ENCODE results near the gene HSPG2. TPM values are rescaled to one million over a fixed set of nuclear protein-coding genes. Genes with fewer than 3 reads are reported as not detected.

HSPG2 gene
- total RNA-seq, 2 experiments from 2014 or later = 1.6 to 4.7 TPM

DNA sequence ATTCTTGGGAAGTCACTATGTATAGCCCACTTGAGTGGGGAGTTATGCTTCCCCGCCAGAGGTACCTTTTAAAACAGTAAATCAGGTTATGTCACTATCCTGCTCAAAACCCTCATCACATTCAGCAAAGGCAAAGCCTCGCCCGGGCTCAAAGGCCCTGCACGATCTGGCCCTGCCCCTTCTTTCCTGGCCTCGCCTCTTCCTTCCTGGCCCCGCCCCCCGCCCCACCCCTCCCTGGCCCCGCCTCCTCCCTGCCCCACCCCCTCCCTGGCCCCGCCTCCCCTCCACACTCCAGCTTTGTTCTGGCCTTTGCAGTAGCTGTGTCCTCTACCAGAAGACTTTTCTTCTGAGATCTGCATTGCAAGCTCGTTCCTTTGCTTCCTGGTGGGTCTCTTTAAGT is 118.5 kb downstream of the HSPG2 start:
- Histone ChIP-seq H3K36me3 (ENCODE audit: insufficient read depth, low read length) (no peaks in the 10 kb centered on the region), H4K20me1 (ENCODE audit: insufficient read depth, low read length) (no peaks in the 10 kb centered on the region), H3K79me2 (ENCODE audit: insufficient read depth, low read depth, low read length) (no peaks in the 10 kb centered on the region), H2AFZ (ENCODE audit: low read length) (no peak overlapping the region), H3K4me3 (ENCODE audit: low read depth, low read length, poor library complexity, severe bottlenecking) (no peak overlapping the region), H3K4me2 (ENCODE audit: low read length) (no peak overlapping the region), H3K9me3 (ENCODE audit: low read length) (no peaks in the 10 kb centered on the region), H3K27ac (ENCODE audit: low read depth, low read length, poor library complexity, severe bottlenecking) (no peak overlapping the region), H3K9me2 (ENCODE audit: insufficient read depth, low read length) (no peaks in the 10 kb centered on the region), H3K4me1 (ENCODE audit: insufficient read depth, low read length, poor library complexity, severe bottlenecking) (peaks cover 3% of the 10 kb centered on the region)
- TF ChIP-seq EZH2phosphoT487 (IDR thresholded peaks at IDR 0.05; ENCODE audit: borderline replicate concordance, low read depth, low read length) = no peak
- TF ChIP-seq, protein P1, sequence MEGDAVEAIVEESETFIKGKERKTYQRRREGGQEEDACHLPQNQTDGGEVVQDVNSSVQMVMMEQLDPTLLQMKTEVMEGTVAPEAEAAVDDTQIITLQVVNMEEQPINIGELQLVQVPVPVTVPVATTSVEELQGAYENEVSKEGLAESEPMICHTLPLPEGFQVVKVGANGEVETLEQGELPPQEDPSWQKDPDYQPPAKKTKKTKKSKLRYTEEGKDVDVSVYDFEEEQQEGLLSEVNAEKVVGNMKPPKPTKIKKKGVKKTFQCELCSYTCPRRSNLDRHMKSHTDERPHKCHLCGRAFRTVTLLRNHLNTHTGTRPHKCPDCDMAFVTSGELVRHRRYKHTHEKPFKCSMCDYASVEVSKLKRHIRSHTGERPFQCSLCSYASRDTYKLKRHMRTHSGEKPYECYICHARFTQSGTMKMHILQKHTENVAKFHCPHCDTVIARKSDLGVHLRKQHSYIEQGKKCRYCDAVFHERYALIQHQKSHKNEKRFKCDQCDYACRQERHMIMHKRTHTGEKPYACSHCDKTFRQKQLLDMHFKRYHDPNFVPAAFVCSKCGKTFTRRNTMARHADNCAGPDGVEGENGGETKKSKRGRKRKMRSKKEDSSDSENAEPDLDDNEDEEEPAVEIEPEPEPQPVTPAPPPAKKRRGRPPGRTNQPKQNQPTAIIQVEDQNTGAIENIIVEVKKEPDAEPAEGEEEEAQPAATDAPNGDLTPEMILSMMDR (conservative IDR thresholded peaks at IDR 0.05; ENCODE audit: low read length) = no peak
- intact Hi-C loops (cut with micrococcal nuclease; ENCODE audit: unreplicated experiment) = no loop called here
- POLR2A ChIA-PET = interaction anchor here (0.6 kb wide), 1 partner anchor 136 kb away, joined by 3 read pairs; no protein-coding TSS in a partner anchor
- peak; percentile 75 for DNase-seq (ENCODE audit: low spot score)
- BruUV-seq (replicated peaks) = no TSS peak
- CTCF ChIA-PET (ENCODE audit: unreplicated experiment) = no interaction called here

DNA sequence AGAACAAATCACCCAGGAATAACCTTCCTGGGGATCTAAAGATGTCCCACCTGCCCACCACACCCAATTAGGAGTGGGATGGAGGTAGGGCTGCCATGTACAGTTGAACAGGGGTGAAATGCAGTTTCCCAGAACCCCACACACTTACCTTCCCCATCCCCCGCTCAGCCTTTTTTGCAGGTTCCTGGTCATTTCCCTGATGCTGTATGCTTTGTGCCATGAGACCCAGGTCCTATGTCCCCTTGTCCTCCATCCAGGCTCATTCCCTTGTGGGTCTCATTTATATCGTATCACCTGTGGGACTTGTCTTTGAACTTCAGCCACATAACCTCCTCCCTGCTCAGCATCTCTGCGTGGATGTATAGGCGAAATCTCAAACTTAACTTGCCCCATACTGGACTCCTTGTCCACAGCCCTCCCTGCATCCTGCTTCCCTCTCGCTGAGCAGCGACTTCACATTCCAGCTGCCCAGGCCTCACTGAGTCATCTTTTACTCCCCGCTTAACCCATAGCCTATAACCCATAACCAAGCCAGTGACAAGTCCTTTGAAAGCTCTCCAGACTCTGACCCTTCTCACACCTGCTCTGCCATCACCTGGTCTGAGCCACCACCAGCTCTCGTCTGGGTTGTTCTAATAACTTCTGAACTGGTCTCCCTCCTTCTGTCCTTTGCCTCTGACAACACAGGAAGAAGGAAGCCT is 120.4 kb downstream of the HSPG2 start:
- no peak for TF ChIP-seq EZH2phosphoT487 (IDR thresholded peaks at IDR 0.05; ENCODE audit: borderline replicate concordance, low read depth, low read length)
- TF ChIP-seq, protein P1 (conservative IDR thresholded peaks at IDR 0.05; ENCODE audit: low read length) = no peak
- no peak overlapping the region for H2AFZ ChIP-seq (ENCODE audit: low read length)
- no peak for DNase-seq (ENCODE audit: low spot score)
- BruUV-seq (replicated peaks) = no TSS peak
- H3K4me3 ChIP-seq (ENCODE audit: low read depth, low read length, poor library complexity, severe bottlenecking) = no peak overlapping the region
- H3K79me2 ChIP-seq (ENCODE audit: insufficient read depth, low read depth, low read length) = no peaks in the 10 kb centered on the region
- H3K4me2 ChIP-seq (ENCODE audit: low read length) = no peak overlapping the region
- H3K27ac ChIP-seq (ENCODE audit: low read depth, low read length, poor library complexity, severe bottlenecking) = no peak overlapping the region
- peaks cover 3% of the 10 kb centered on the region for H3K4me1 ChIP-seq (ENCODE audit: insufficient read depth, low read length, poor library complexity, severe bottlenecking)
- no peaks in the 10 kb centered on the region for H3K36me3 ChIP-seq (ENCODE audit: insufficient read depth, low read length)
- CTCF ChIA-PET (ENCODE audit: unreplicated experiment) = no interaction called here
- POLR2A ChIA-PET = no interaction called here
- H4K20me1 ChIP-seq (ENCODE audit: insufficient read depth, low read length) = no peaks in the 10 kb centered on the region
- H3K9me3 ChIP-seq (ENCODE audit: low read length) = no peaks in the 10 kb centered on the region
- intact Hi-C loops (cut with micrococcal nuclease; ENCODE audit: unreplicated experiment) = no loop called here
- H3K9me2 ChIP-seq (ENCODE audit: insufficient read depth, low read length) = no peaks in the 10 kb centered on the region

DNA sequence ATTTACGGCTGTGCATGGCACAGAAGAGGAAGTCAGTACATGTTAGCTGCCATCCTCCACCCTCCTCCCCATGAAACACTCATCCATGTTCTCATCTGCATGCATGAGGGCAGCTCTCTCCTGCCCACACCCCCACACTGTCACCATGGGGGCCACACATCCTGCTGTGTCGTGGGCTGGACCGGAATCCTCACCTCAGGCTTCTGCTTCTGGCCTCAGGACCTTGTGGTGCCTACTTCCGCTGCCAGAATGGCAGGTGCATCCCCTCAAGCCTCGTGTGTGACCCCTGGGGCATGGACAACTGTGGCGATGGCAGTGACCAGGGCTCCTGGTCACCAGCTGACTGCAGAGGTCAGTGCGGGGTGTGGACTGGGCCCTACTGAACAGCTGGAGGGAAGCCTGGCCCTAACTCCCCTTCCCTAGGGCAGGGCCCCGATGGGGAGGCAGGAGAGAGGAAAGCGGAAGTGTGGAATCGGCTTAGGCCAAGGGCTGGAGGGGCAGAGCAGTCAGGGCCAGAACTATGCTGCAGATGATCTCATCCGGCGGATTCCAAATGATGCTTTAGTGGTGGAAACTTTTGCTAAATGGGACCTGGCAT is 121.3 kb downstream of the HSPG2 start:
- Histone ChIP-seq H4K20me1 (ENCODE audit: insufficient read depth, low read length) (no peaks in the 10 kb centered on the region), H3K36me3 (ENCODE audit: insufficient read depth, low read length) (no peaks in the 10 kb centered on the region), H3K4me2 (ENCODE audit: low read length) (no peak overlapping the region), H3K4me3 (ENCODE audit: low read depth, low read length, poor library complexity, severe bottlenecking) (no peak overlapping the region), H3K9me2 (ENCODE audit: insufficient read depth, low read length) (no peaks in the 10 kb centered on the region), H3K27ac (ENCODE audit: low read depth, low read length, poor library complexity, severe bottlenecking) (no peak overlapping the region), H3K9me3 (ENCODE audit: low read length) (no peaks in the 10 kb centered on the region), H3K79me2 (ENCODE audit: insufficient read depth, low read depth, low read length) (no peaks in the 10 kb centered on the region), H2AFZ (ENCODE audit: low read length) (no peak overlapping the region), H3K4me1 (ENCODE audit: insufficient read depth, low read length, poor library complexity, severe bottlenecking) (peaks cover 3% of the 10 kb centered on the region)
- no TSS peak for BruUV-seq (replicated peaks)
- POLR2A ChIA-PET = no interaction called here
- peak; percentile 13 for DNase-seq (ENCODE audit: low spot score)
- intact Hi-C loops (cut with micrococcal nuclease; ENCODE audit: unreplicated experiment) = no loop called here
- no peak for TF ChIP-seq EZH2phosphoT487 (IDR thresholded peaks at IDR 0.05; ENCODE audit: borderline replicate concordance, low read depth, low read length)
- TF ChIP-seq, protein P1 (conservative IDR thresholded peaks at IDR 0.05; ENCODE audit: low read length) = no peak
- CTCF ChIA-PET (ENCODE audit: unreplicated experiment) = no interaction called here
